ENCODE measurements around the gene HBD. TPM values are rescaled to one million over a fixed set of nuclear protein-coding genes. Genes with fewer than 3 reads are reported as not detected.

The HBD gene
- total RNA-seq, 1 experiment from 2014 or later = not detected

- CTCF ChIA-PET = no interaction called here
These were observed 6.2 kb upstream of the HBD start for GRCh38 chr11:5240458-5240857.

More at GRCh38 chr11:5240458-5240857, 6.2 kb upstream of the HBD start:
- BruUV-seq (replicated peaks) = no TSS peak
- Histone ChIP-seq H3K9me3 (ENCODE audit: control insufficient read depth in 1 of 2, insufficient read depth in 1 of 2, low read depth in 1 of 2, low read length in 2 of 2) (no peaks in the 10 kb centered on the region), H3K4me1 (ENCODE audit: control insufficient read depth in 1 of 2, insufficient read depth in 2 of 2, low read length in 2 of 2) (no peaks in the 10 kb centered on the region), H3K4me2 (ENCODE audit: low read length) (no peak overlapping the region), H3K79me2 (ENCODE audit: insufficient read depth, low read length) (no peaks in the 10 kb centered on the region), H3K27me3 (ENCODE audit: insufficient read depth, low read length) (peaks cover 72% of the 10 kb centered on the region), H3K9ac (ENCODE audit: low read length) (no peak overlapping the region), H3K36me3 (ENCODE audit: control insufficient read depth in 1 of 2, insufficient read depth in 2 of 2, low read length in 2 of 2) (no peaks in the 10 kb centered on the region), H3K9me2 (ENCODE audit: insufficient read depth) (no peaks in the 10 kb centered on the region), H2AFZ (ENCODE audit: low read depth, low read length, poor library complexity, severe bottlenecking) (no peak overlapping the region), H3K27ac (ENCODE audit: low read depth, low read length) (no peak overlapping the region), H3K4me3 (replicated peaks in 1 of 2; ENCODE audit: low read depth in 1 of 2, low read length in 2 of 2) (no peak overlapping the region), H4K20me1 (ENCODE audit: insufficient read depth) (no peaks in the 10 kb centered on the region)
- TF ChIP-seq ZNF274 (IDR thresholded peaks at IDR 0.05; ENCODE audit: low read depth, low read length) = no peak
- no peak for TF ChIP-seq EZH2phosphoT487 (IDR thresholded peaks at IDR 0.05; ENCODE audit: borderline replicate concordance)
- TF ChIP-seq CBX3 (IDR thresholded peaks at IDR 0.05; ENCODE audit: low read depth) = no peak
- no peak for TF ChIP-seq CTCF (IDR thresholded peaks at IDR 0.05 in 2 of 3, conservative IDR thresholded peaks at IDR 0.05 in 1 of 3; ENCODE audit: borderline replicate concordance in 1 of 3, insufficient read depth in 1 of 3, low read depth in 2 of 3, low read length in 2 of 3)
- TF ChIP-seq ATF3 (IDR thresholded peaks at IDR 0.05) = no peak
- TF ChIP-seq EZH2 (IDR thresholded peaks at IDR 0.05) = no peak
- TF ChIP-seq POLR2A (IDR thresholded peaks at IDR 0.05; ENCODE audit: borderline replicate concordance, extremely low read depth, insufficient read depth, insufficient read length) = no peak
- no peak for TF ChIP-seq JUND (IDR thresholded peaks at IDR 0.05)
- no peak for TF ChIP-seq REST (IDR thresholded peaks at IDR 0.05; ENCODE audit: low read depth)
- no peak for TF ChIP-seq MAX (IDR thresholded peaks at IDR 0.05)
- no peak for TF ChIP-seq POLR2AphosphoS5 (IDR thresholded peaks at IDR 0.05; ENCODE audit: low read depth, low read length)
- no peak for TF ChIP-seq RAD21 (IDR thresholded peaks at IDR 0.05; ENCODE audit: low read depth)
- no peak for TF ChIP-seq SRF (IDR thresholded peaks at IDR 0.05; ENCODE audit: low read depth)
- no peak for TF ChIP-seq ELF1 (IDR thresholded peaks at IDR 0.05; ENCODE audit: borderline replicate concordance, low read depth)
- TF ChIP-seq ZFX (IDR thresholded peaks at IDR 0.05) = no peak
- TF ChIP-seq SIN3A (IDR thresholded peaks at IDR 0.05; ENCODE audit: low read depth) = no peak
- TF ChIP-seq TCF7L2 (IDR thresholded peaks at IDR 0.05; ENCODE audit: borderline replicate concordance, extremely low read depth, insufficient read depth, insufficient read length) = no peak
- no peak for TF ChIP-seq FOSL1 (IDR thresholded peaks at IDR 0.05; ENCODE audit: low read depth)
- TF ChIP-seq SP1 (IDR thresholded peaks at IDR 0.05; ENCODE audit: low read depth) = no peak
- no peak for TF ChIP-seq CEBPB (IDR thresholded peaks at IDR 0.05; ENCODE audit: low read depth)
- DNase-seq (ENCODE audit: low read depth, low spot score) (no peak), ATAC-seq (no peak)
- RAD21 ChIA-PET (ENCODE audit: low non-redundant PET in 1 of 2, low total read pairs in 2 of 2, uncharacterized antibody in 2 of 2, unreplicated experiment in 2 of 2) = no interaction called here
- intact Hi-C loops (cut with micrococcal nuclease) = no loop called here
- POLR2A ChIA-PET = no interaction called here

All from HCT116 (cell line).